Stomach (tissue), 9 donors: ENCODE results near the gene SESN1. TPM values are rescaled to one million over a fixed set of nuclear protein-coding genes. Genes with fewer than 3 reads are reported as not detected.
A peak's percentile ranks its signal among the peaks of the same experiment; 100 is the strongest.

ENCODE experiments used
- DNase-seq, 2 donors: peaks; one replicate each; pipeline versions ENCODE4 v3.0.0 to v3.0.0-alpha.2; 2013 to 2019
- H3K27ac ChIP-seq, 5 donors: fragments of 200-600 bp in 4 of 5; sonication (generic) in 4 of 5; one replicate each; pipeline ENCODE4 v1.5.1; 2013 to 2019; ENCODE audit warnings: mild to moderate bottlenecking in 1 of 5, moderate library complexity in 1 of 5
- H3K27me3 ChIP-seq, 3 donors: fragments of 200-600 bp; sonication (generic); one replicate each; pipeline ENCODE4 v1.5.1; 2017 to 2019; ENCODE audit warnings: mixed run types in 1 of 3
- H3K36me3 ChIP-seq, 4 donors: fragments of 200-600 bp; sonication (generic); 1 replicate in 3 of 4; 2 replicates in 1 of 4; pipeline ENCODE4 v1.5.1; 2016 to 2019
- H3K4me1 ChIP-seq, 4 donors: fragments of 200-600 bp; sonication (generic); one replicate each; pipeline ENCODE4 v1.5.1; 2016 to 2019
- H3K4me3 ChIP-seq, 4 donors: fragments of 200-600 bp; sonication (generic) in 3 of 4; one replicate each; pipeline ENCODE4 v1.5.1; 2016 to 2019; ENCODE audit warnings: mild to moderate bottlenecking in 1 of 4
- H3K9me3 ChIP-seq, 4 donors: fragments of 200-600 bp; sonication (generic); one replicate each; pipeline ENCODE4 v1.5.1; 2016 to 2019
- CTCF ChIP-seq, 7 experiments: fragments of 450-650 bp in 4 of 7; fragments of 200-600 bp in 3 of 7; sonication (generic) in 3 of 7; IDR thresholded peaks; one replicate each; pipeline ENCODE4 v1.5.1; 2016 to 2019; ENCODE audit warnings: antibody characterized with exemption in 7 of 7, control low read depth in 2 of 7, mild to moderate bottlenecking in 1 of 7
- EP300 ChIP-seq: sonication (generic); formaldehyde crosslinking; IDR thresholded peaks from one replicate; pipeline ENCODE4 v1.6.1; 2017; ENCODE audit warnings: antibody characterized with exemption
- POLR2A ChIP-seq, 4 donors: fragments of 450-650 bp; IDR thresholded peaks; one replicate each; pipeline ENCODE4 v1.6.1; 2016; ENCODE audit warnings: antibody characterized with exemption in 4 of 4, control low read depth in 2 of 4, mild to moderate bottlenecking in 1 of 4, moderate library complexity in 1 of 4
- POLR2AphosphoS5 ChIP-seq, 3 donors: sonication (generic); formaldehyde crosslinking; IDR thresholded peaks; one replicate each; pipeline ENCODE4 v1.6.1; 2016; ENCODE audit warnings: antibody characterized with exemption in 3 of 3
- WGBS, 5 donors: extraction: QIAGEN DNeasy Blood & Tissue Kit in 3 of 5; methylation state at CpG; one replicate each; pipeline versions ENCODE4 v1.1.5 to v1.1.7; 2013 to 2018; 5-methylcytosine and 5-hydroxymethylcytosine counted together
- intact Hi-C: fragments of 100-400 bp; cut with DNase I; formaldehyde crosslinking; loops from one replicate; pipeline ENCODE4 v1.15.1; 2023; ENCODE audit warnings: low total_unique reads
- polyA plus RNA-seq, 3 donors: library from polyadenylated mRNA; stranded (reverse); fragments of 200-250 nt; gene quantifications; one replicate each; pipeline ENCODE4 v1.2.3, GENCODE V29; 2013
- total RNA-seq, 5 donors: library from RNA; depleted of rRNA; stranded (reverse); fragments of >200 nt; gene quantifications; one replicate each; pipeline versions ENCODE4 v1.1.0 to v1.2.3, GENCODE V29; 2014 to 2016
- donor health status: healthy with polysubstance abuse.
- donor health status: Bipolar disorder and iron deficiency.
- donor health status: healthy.

SESN1 gene
- total and polyA plus RNA-seq, 8 donors: 11.0 to 201 (median 33.3) TPM

GRCh38 chr6:109062767-109063352 lies 31.8 kb downstream of the SESN1 start:
- H3K4me3 ChIP-seq: no peak overlapping the region
- peak overlapping the region; percentile 27 to 92 (median 64) for H3K27ac ChIP-seq
- intact Hi-C loops: loop anchor here (10.0 kb wide), 1 partner anchor 58 kb away; no protein-coding TSS in a partner anchor
- DNase-seq: peak in 1 of 2 donors; percentile 66
- H3K9me3 ChIP-seq: no peaks in the 10 kb centered on the region
- WGBS, 5 donors: 30 to 57% (median 45%) methylated on average over 4 of the region's 4 CpGs
- H3K36me3 ChIP-seq: no peaks in the 10 kb centered on the region
- H3K4me1 ChIP-seq: peaks cover 20 to 73% (median 38%) of the 10 kb centered on the region in 4 donors
- H3K27me3 ChIP-seq: no peaks in the 10 kb centered on the region
- TF ChIP-seq POLR2AphosphoS5 (IDR thresholded peaks at IDR 0.05): no peak

GRCh38 chr6:109062216-109062615 lies 32.4 kb downstream of the SESN1 start:
- TF ChIP-seq CTCF (IDR thresholded peaks at IDR 0.05) (no peak), POLR2A (IDR thresholded peaks at IDR 0.05) (no peak), EP300 (no peak)
- H3K4me3 ChIP-seq: no peak overlapping the region
- peak overlapping the region; percentile 1 to 66 (median 51) for H3K27ac ChIP-seq
- peaks cover 20 to 68% (median 35%) of the 10 kb centered on the region in 4 donors for H3K4me1 ChIP-seq
- no peaks in the 10 kb centered on the region for H3K27me3 ChIP-seq
- H3K36me3 ChIP-seq: no peaks in the 10 kb centered on the region
- no peak for DNase-seq
- no peaks in the 10 kb centered on the region for H3K9me3 ChIP-seq
- intact Hi-C loops: loop anchor here (10.0 kb wide), 1 partner anchor 57 kb away; no protein-coding TSS in a partner anchor
- WGBS, 5 donors: 73 to 91% (median 85%) methylated on average over 5 of the region's 5 CpGs

- H3K4me3 ChIP-seq: no peak overlapping the region
- H3K9me3 ChIP-seq: no peaks in the 10 kb centered on the region
- H3K36me3 ChIP-seq: no peaks in the 10 kb centered on the region
- intact Hi-C loops: loop anchor here (10.0 kb wide), 1 partner anchor 56 kb away; no protein-coding TSS in a partner anchor
- TF ChIP-seq CTCF (IDR thresholded peaks at IDR 0.05) (no peak), POLR2A (IDR thresholded peaks at IDR 0.05) (no peak), POLR2AphosphoS5 (IDR thresholded peaks at IDR 0.05) (no peak), EP300 (no peak)
- peaks cover 20 to 62% (median 37%) of the 10 kb centered on the region in 4 donors for H3K4me1 ChIP-seq
- 56 to 67% (median 61%) methylated on average over 2 of the region's 2 CpGs for WGBS, 5 donors
- no peak for DNase-seq
- no peaks in the 10 kb centered on the region for H3K27me3 ChIP-seq
- peak overlapping the region in 3 of 5 donors; percentile 70 to 79 (median 70) for H3K27ac ChIP-seq
Observed at GRCh38 chr6:109060571-109060970, 34.1 kb downstream of the SESN1 start.

GRCh38 chr6:109059571-109060021 lies 35.0 kb downstream of the SESN1 start:
- Histone ChIP-seq H3K4me3 (peak overlapping the region in 1 of 4 donors; percentile 2), H3K36me3 (no peaks in the 10 kb centered on the region), H3K27ac (peak overlapping the region in 4 of 5 donors; percentile 42 to 79 (median 70)), H3K4me1 (peaks cover 16 to 62% (median 35%) of the 10 kb centered on the region in 4 donors), H3K9me3 (no peaks in the 10 kb centered on the region), H3K27me3 (no peaks in the 10 kb centered on the region)
- intact Hi-C loops: loop anchor here (10.0 kb wide), 1 partner anchor 55 kb away; no protein-coding TSS in a partner anchor
- TF ChIP-seq POLR2AphosphoS5 (IDR thresholded peaks at IDR 0.05) (peak in 1 of 3 donors; percentile 6), EP300 (no peak), CTCF (IDR thresholded peaks at IDR 0.05) (peak in 4 of 7 experiments; percentile 6 to 41 (median 15))
- WGBS, 5 donors: 27 to 36% (median 34%) methylated on average over 4 of the region's 4 CpGs
- DNase-seq: peak in 1 of 2 donors; percentile 64

GRCh38 chr6:109059153-109059552 lies 35.5 kb downstream of the SESN1 start:
- TF ChIP-seq POLR2AphosphoS5 (IDR thresholded peaks at IDR 0.05) (peak in 2 of 3 donors; percentile 34 to 57), POLR2A (IDR thresholded peaks at IDR 0.05) (no peak)
- intact Hi-C loops: no loop called here
- 27 to 43% (median 35%) methylated on average over 3 of the region's 3 CpGs for WGBS, 5 donors

More at GRCh38 chr6:109059153-109059552, 35.5 kb downstream of the SESN1 start:
- Histone ChIP-seq H3K4me3 (peak overlapping the region in 1 of 4 donors; percentile 2), H3K36me3 (no peaks in the 10 kb centered on the region), H3K27me3 (no peaks in the 10 kb centered on the region), H3K4me1 (peaks cover 16 to 62% (median 34%) of the 10 kb centered on the region in 4 donors), H3K9me3 (no peaks in the 10 kb centered on the region), H3K27ac (peak overlapping the region in 4 of 5 donors; percentile 42 to 79 (median 70))
- DNase-seq: peak in 1 of 2 donors; percentile 47
